PC-3 (cell line): Measurements from ENCODE around the gene IL3.

Experiments used
- CTCF ChIP-seq: fragments of 300-600 bp; sonication (generic); conservative IDR thresholded peaks from 2 replicates; pipeline ENCODE4 v1.5.1; 2017; ENCODE audit warnings: antibody characterized with exemption, low read depth, mild to moderate bottlenecking, low read length
- EZH2 ChIP-seq: fragments of 300-600 bp; sonication (generic); IDR thresholded peaks from one replicate; pipeline ENCODE4 v1.6.1; 2017; ENCODE audit warnings: antibody characterized with exemption, mild to moderate bottlenecking, low read length; ENCODE audit not compliant: unreplicated experiment
- EZH2phosphoT487 ChIP-seq: fragments of 300-600 bp; sonication (generic); IDR thresholded peaks from 2 replicates; pipeline ENCODE4 v1.6.1; 2018; ENCODE audit warnings: mild to moderate bottlenecking, antibody characterized with exemption, low read length, borderline replicate concordance

DNA sequence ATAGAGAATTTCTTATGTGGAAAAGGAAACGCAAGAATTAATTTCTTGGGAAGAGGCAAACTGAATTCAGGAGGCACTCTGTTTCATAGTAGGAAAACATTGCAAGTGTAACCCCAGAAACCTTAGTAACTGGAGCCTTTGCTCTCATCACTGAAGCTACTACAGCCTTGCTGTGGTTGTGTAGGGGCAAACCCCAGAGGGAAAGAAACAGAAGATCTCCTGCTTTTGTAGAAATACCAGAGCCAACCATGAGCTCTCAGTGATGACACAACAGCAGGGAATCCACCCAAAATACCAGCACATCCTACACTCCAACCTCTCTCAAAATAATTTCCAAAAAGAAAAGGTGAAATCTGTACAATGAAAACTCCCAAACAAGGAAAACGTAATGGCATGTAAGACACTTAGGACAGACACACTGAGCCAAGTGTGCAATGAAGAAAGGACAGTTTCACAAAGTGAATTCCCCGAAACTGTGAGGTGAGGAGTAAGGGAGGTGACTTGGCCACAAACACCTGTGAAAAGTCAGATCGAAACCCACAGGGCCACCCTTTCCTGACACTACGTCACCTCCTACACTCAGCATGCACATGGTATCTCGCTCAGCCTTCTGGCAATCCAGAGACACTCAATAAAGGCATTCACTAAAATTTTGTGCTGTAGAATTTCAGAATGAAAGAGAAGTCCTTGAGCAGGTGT lies 40.4 kb upstream of the IL3 start:
- no peak for TF ChIP-seq CTCF
- TF ChIP-seq EZH2phosphoT487 = no peak
- TF ChIP-seq EZH2 = no peak
